ENCODE data around the gene PPM1E. TPM values are rescaled to one million over a fixed set of nuclear protein-coding genes. Genes with fewer than 3 reads are reported as not detected.

The PPM1E gene
- total RNA-seq: under 1 TPM; 0.42 to 0.91 (median 0.67) TPM

GRCh38 chr17:58755577-58756245, at the start of gene PPM1E:
TSS of gene PPM1E (plus strand) at chr17:58755854.
- H3K27me3 ChIP-seq: peaks cover 0 to 63% (median 21%) of the 10 kb centered on the region in 4 donors
- DNase-seq (ENCODE audit: extremely low spot score): no peak
- intact Hi-C loops (cut with DNase I): no loop called here
- no peaks in the 10 kb centered on the region for H3K9me3 ChIP-seq
- H3K36me3 ChIP-seq: no peaks in the 10 kb centered on the region
- WGBS: 2% methylated on average over 22 of the region's 71 CpGs
- TF ChIP-seq EP300 (IDR thresholded peaks at IDR 0.05) (no peak), POLR2AphosphoS5 (IDR thresholded peaks at IDR 0.05) (no peak), POLR2A (IDR thresholded peaks at IDR 0.05; ENCODE audit: low read depth) (no peak), CTCF (IDR thresholded peaks at IDR 0.05) (no peak)
- peak within 1 kb of the TSS; percentile 55 to 65 (median 58) for H3K4me3 ChIP-seq
- peaks cover 12 to 23% (median 21%) of the 10 kb centered on the region in 4 donors for H3K4me1 ChIP-seq
- no peak within 1 kb of the TSS for H3K27ac ChIP-seq (replicated peaks in 1 of 4)

- no peaks in the 10 kb centered on the region for H3K9me3 ChIP-seq
- WGBS: 81% methylated on average over 3 of the region's 3 CpGs
- H3K27ac ChIP-seq (replicated peaks in 1 of 4): no peak overlapping the region
- DNase-seq (ENCODE audit: extremely low spot score): no peak
- no peaks in the 10 kb centered on the region for H3K27me3 ChIP-seq
- TF ChIP-seq POLR2AphosphoS5 (IDR thresholded peaks at IDR 0.05) (no peak), POLR2A (IDR thresholded peaks at IDR 0.05; ENCODE audit: low read depth) (no peak), EP300 (IDR thresholded peaks at IDR 0.05) (no peak), CTCF (IDR thresholded peaks at IDR 0.05) (no peak)
- intact Hi-C loops (cut with DNase I): no loop called here
- no peak overlapping the region for H3K4me3 ChIP-seq
- no peaks in the 10 kb centered on the region for H3K4me1 ChIP-seq
- H3K36me3 ChIP-seq: peaks cover 7 to 77% (median 49%) of the 10 kb centered on the region in 4 donors
Observed at GRCh38 chr17:58706351-58707140, 49.1 kb upstream of the PPM1E start.

- no peaks in the 10 kb centered on the region for H3K27me3 ChIP-seq
- intact Hi-C loops (cut with DNase I): loop anchor here (5.0 kb wide), 1 partner anchor 296 kb away; no protein-coding TSS in a partner anchor
- DNase-seq (ENCODE audit: extremely low spot score): no peak
- H3K27ac ChIP-seq (replicated peaks in 1 of 4): no peak overlapping the region
- TF ChIP-seq POLR2A (IDR thresholded peaks at IDR 0.05; ENCODE audit: low read depth): no peak
- no peak for TF ChIP-seq EP300 (IDR thresholded peaks at IDR 0.05)
- TF ChIP-seq CTCF (IDR thresholded peaks at IDR 0.05): peak; percentile 47 to 66 (median 57)
- TF ChIP-seq POLR2AphosphoS5 (IDR thresholded peaks at IDR 0.05): no peak
- H3K4me3 ChIP-seq: no peak overlapping the region
- H3K36me3 ChIP-seq: peaks cover 0 to 77% (median 36%) of the 10 kb centered on the region in 4 donors
- no peaks in the 10 kb centered on the region for H3K9me3 ChIP-seq
- WGBS: 52% methylated on average over 4 of the region's 4 CpGs
- no peaks in the 10 kb centered on the region for H3K4me1 ChIP-seq
Observed at GRCh38 chr17:58710948-58711552, 44.6 kb upstream of the PPM1E start.

- Histone ChIP-seq H3K27me3 (no peaks in the 10 kb centered on the region), H3K4me3 (no peak overlapping the region), H3K9me3 (no peaks in the 10 kb centered on the region), H3K4me1 (no peaks in the 10 kb centered on the region), H3K36me3 (peaks cover 16 to 75% (median 31%) of the 10 kb centered on the region in 4 donors), H3K27ac (replicated peaks in 1 of 4) (no peak overlapping the region)
- intact Hi-C loops (cut with DNase I): no loop called here
- TF ChIP-seq EP300 (IDR thresholded peaks at IDR 0.05): no peak
- TF ChIP-seq POLR2A (IDR thresholded peaks at IDR 0.05; ENCODE audit: low read depth): no peak
- TF ChIP-seq CTCF (IDR thresholded peaks at IDR 0.05): no peak
- TF ChIP-seq POLR2AphosphoS5 (IDR thresholded peaks at IDR 0.05): no peak
- no peak for DNase-seq (ENCODE audit: extremely low spot score)
- WGBS: 100% methylated on average over 1 of the region's 1 CpG
Observed at GRCh38 chr17:58722274-58722673, 33.4 kb upstream of the PPM1E start.

Measured in esophagus muscularis mucosa (tissue), 4 donors.